Cortex of kidney (tissue), 1 donor: ENCODE results near the gene NME1.
A peak's percentile ranks its signal among the peaks of the same experiment; 100 is the strongest.
"Not testable (repeated sequence)": the region's sequence is repeated elsewhere in the genome, so short reads cannot be mapped to it uniquely, and the experiment has no call there.

Experiments used
- DNase-seq: peaks from one replicate; lab custom pipeline; 2025; lab: John Stamatoyannopoulos, UW

The NME1 gene

GRCh38 chr17:51144266-51145022 is 8.9 kb upstream of the NME1 start:
- DNase-seq: no peak

GRCh38 chr17:51147650-51148049 is 5.7 kb upstream of the NME1 start:
- no peak for DNase-seq

- no peak for DNase-seq
These were observed 4.2 kb upstream of the NME1 start for GRCh38 chr17:51149163-51149562.

- no peak for DNase-seq
These were observed 2.4 kb upstream of the NME1 start for GRCh38 chr17:51150932-51151331.

- DNase-seq: no peak
These were observed 571 bp upstream of the NME1 start for GRCh38 chr17:51152766-51153209.

- no peak for DNase-seq
These were observed 817 bp downstream of the NME1 start for GRCh38 chr17:51154176-51154575.

GRCh38 chr17:51155416-51155815 is 2.1 kb downstream of the NME1 start:
- no peak for DNase-seq

GRCh38 chr17:51159604-51160003 is 6.2 kb downstream of the NME1 start:
- DNase-seq: no peak

GRCh38 chr17:51161541-51161940 is 8.2 kb downstream of the NME1 start:
- DNase-seq: no peak

- DNase-seq: no peak
These were observed 11.7 kb downstream of the NME1 start for GRCh38 chr17:51164911-51165679.

- no peak for DNase-seq
These were observed 12.4 kb downstream of the NME1 start for GRCh38 chr17:51165680-51166197.

GRCh38 chr17:51166198-51166986 is 13.0 kb downstream of the NME1 start, which contains the start of gene NME2:
Gene NME2 (plus strand): TSS chr17:51166411. CDS start chr17:51166831, 420 bp downstream.
- DNase-seq: peak; percentile 69

- no peak for DNase-seq
These were observed 13.9 kb downstream of the NME1 start for GRCh38 chr17:51166987-51167931.

GRCh38 chr17:51169340-51169739 is 16.0 kb downstream of the NME1 start:
- no peak for DNase-seq

GRCh38 chr17:51170736-51171135 is 17.4 kb downstream of the NME1 start:
- no peak for DNase-seq

GRCh38 chr17:51172030-51172429 is 18.7 kb downstream of the NME1 start:
- DNase-seq: not testable (repeated sequence)

- DNase-seq: no peak
These were observed 27.1 kb downstream of the NME1 start for GRCh38 chr17:51180486-51180885.

GRCh38 chr17:51184124-51184523 is 30.8 kb downstream of the NME1 start:
- DNase-seq: no peak

- no peak for DNase-seq
These were observed 32.5 kb downstream of the NME1 start for GRCh38 chr17:51185763-51186332.

GRCh38 chr17:51188271-51188833 is 35.0 kb downstream of the NME1 start:
- no peak for DNase-seq
